NCI-H1092 (cell line): Measurements from ENCODE around the gene USP53.
"Not testable (repeated sequence)": the region's sequence is repeated elsewhere in the genome, so short reads cannot be mapped to it uniquely, and the experiment has no call there.

ENCODE experiments used
- DNase-seq: peaks from one replicate; lab custom pipeline; 2025; lab: John Stamatoyannopoulos, UW

Gene USP53

GRCh38 chr4:119229908-119230687 lies 17.6 kb downstream of the USP53 start:
- no peak for DNase-seq

GRCh38 chr4:119231491-119231890 lies 19.0 kb downstream of the USP53 start:
- no peak for DNase-seq

- no peak for DNase-seq
These were observed 19.8 kb downstream of the USP53 start for GRCh38 chr4:119232286-119232685.

GRCh38 chr4:119233191-119233590 lies 20.7 kb downstream of the USP53 start:
- DNase-seq, result no peak

- no peak for DNase-seq
These were observed 21.2 kb downstream of the USP53 start for GRCh38 chr4:119233750-119234149.

GRCh38 chr4:119237201-119237600 lies 24.7 kb downstream of the USP53 start:
- no peak for DNase-seq

- DNase-seq, result no peak
These were observed 25.1 kb downstream of the USP53 start for GRCh38 chr4:119237642-119238041.

GRCh38 chr4:119238068-119238722 lies 25.7 kb downstream of the USP53 start:
- no peak for DNase-seq

- no peak for DNase-seq
These were observed 27.6 kb downstream of the USP53 start for GRCh38 chr4:119240128-119240527.

GRCh38 chr4:119240568-119240967 lies 28.1 kb downstream of the USP53 start:
- no peak for DNase-seq

GRCh38 chr4:119242417-119242816 lies 29.9 kb downstream of the USP53 start:
- no peak for DNase-seq

- DNase-seq, result no peak
These were observed 31.4 kb downstream of the USP53 start for GRCh38 chr4:119243868-119244267.

GRCh38 chr4:119244344-119244743 lies 31.8 kb downstream of the USP53 start:
- DNase-seq, result no peak

GRCh38 chr4:119244832-119245231 lies 32.3 kb downstream of the USP53 start:
- DNase-seq, result no peak

- no peak for DNase-seq
These were observed 33.7 kb downstream of the USP53 start for GRCh38 chr4:119246177-119246733.

GRCh38 chr4:119251037-119251436 lies 38.5 kb downstream of the USP53 start:
- not testable (repeated sequence) for DNase-seq

- not testable (repeated sequence) for DNase-seq
These were observed 42.7 kb downstream of the USP53 start for GRCh38 chr4:119255223-119255622.

- DNase-seq, result no peak
These were observed 48.0 kb downstream of the USP53 start for GRCh38 chr4:119260528-119260927.

GRCh38 chr4:119261986-119262385 lies 49.5 kb downstream of the USP53 start:
- no peak for DNase-seq

- no peak for DNase-seq
These were observed 52.2 kb downstream of the USP53 start for GRCh38 chr4:119264743-119265142.

- DNase-seq, result no peak
These were observed 53.6 kb downstream of the USP53 start for GRCh38 chr4:119266153-119266552.

GRCh38 chr4:119268466-119268865 lies 56.0 kb downstream of the USP53 start:
- no peak for DNase-seq

GRCh38 chr4:119271361-119272085 lies 59.0 kb downstream of the USP53 start:
- no peak for DNase-seq
